ENCODE measurements around the gene CDH12. TPM values are rescaled to one million over a fixed set of nuclear protein-coding genes. Genes with fewer than 3 reads are reported as not detected.

CDH12 gene
- total RNA-seq, 1 donor from 2014 or later, result not detected

GRCh38 chr5:21931116-21931515, 922.0 kb downstream of the CDH12 start:
- Histone ChIP-seq H3K9me3 (no peaks in the 10 kb centered on the region), H3K36me3 (no peaks in the 10 kb centered on the region), H3K4me1 (no peaks in the 10 kb centered on the region), H3K4me3 (no peak overlapping the region), H3K27ac (no peak overlapping the region), H3K27me3 (no peaks in the 10 kb centered on the region)
- TF ChIP-seq POLR2A (IDR thresholded peaks at IDR 0.05) (no peak), POLR2AphosphoS5 (IDR thresholded peaks at IDR 0.05; ENCODE audit: insufficient read depth in 1 of 2, low read depth in 1 of 2) (no peak), CTCF (IDR thresholded peaks at IDR 0.05) (no peak)
- intact Hi-C loops (cut with DNase I), result no loop called here
- DNase-seq (ENCODE audit: extremely low spot score in 2 of 2), result no peak

GRCh38 chr5:21919414-21920022, 933.6 kb downstream of the CDH12 start:
- H3K27ac ChIP-seq, result no peak overlapping the region
- intact Hi-C loops (cut with DNase I), result no loop called here

GRCh38 chr5:21918451-21918850, 934.7 kb downstream of the CDH12 start:
- H3K27me3 ChIP-seq, result no peaks in the 10 kb centered on the region
- DNase-seq (ENCODE audit: extremely low spot score in 2 of 2), result no peak
- TF ChIP-seq CTCF (IDR thresholded peaks at IDR 0.05) (no peak), POLR2AphosphoS5 (IDR thresholded peaks at IDR 0.05; ENCODE audit: insufficient read depth in 1 of 2, low read depth in 1 of 2) (no peak), POLR2A (IDR thresholded peaks at IDR 0.05) (no peak)

More at GRCh38 chr5:21919414-21920022, 933.6 kb downstream of the CDH12 start:
- H3K4me1 ChIP-seq, result no peaks in the 10 kb centered on the region
- no peak overlapping the region for H3K4me3 ChIP-seq
- no peak for TF ChIP-seq CTCF (IDR thresholded peaks at IDR 0.05)
- no peak for TF ChIP-seq POLR2AphosphoS5 (IDR thresholded peaks at IDR 0.05; ENCODE audit: insufficient read depth in 1 of 2, low read depth in 1 of 2)
- no peak for TF ChIP-seq POLR2A (IDR thresholded peaks at IDR 0.05)
- no peak for DNase-seq (ENCODE audit: extremely low spot score in 2 of 2)
- no peaks in the 10 kb centered on the region for H3K36me3 ChIP-seq
- H3K9me3 ChIP-seq, result no peaks in the 10 kb centered on the region
- H3K27me3 ChIP-seq, result no peaks in the 10 kb centered on the region

GRCh38 chr5:21910731-21911130, 942.4 kb downstream of the CDH12 start:
- Histone ChIP-seq H3K9me3 (no peaks in the 10 kb centered on the region), H3K27ac (no peak overlapping the region), H3K4me3 (no peak overlapping the region), H3K36me3 (no peaks in the 10 kb centered on the region), H3K4me1 (no peaks in the 10 kb centered on the region), H3K27me3 (no peaks in the 10 kb centered on the region)
- intact Hi-C loops (cut with DNase I), result no loop called here
- no peak for TF ChIP-seq POLR2A (IDR thresholded peaks at IDR 0.05)
- TF ChIP-seq CTCF (IDR thresholded peaks at IDR 0.05), result no peak
- TF ChIP-seq POLR2AphosphoS5 (IDR thresholded peaks at IDR 0.05; ENCODE audit: insufficient read depth in 1 of 2, low read depth in 1 of 2), result no peak
- no peak for DNase-seq (ENCODE audit: extremely low spot score in 2 of 2)

More at GRCh38 chr5:21918451-21918850, 934.7 kb downstream of the CDH12 start:
- Histone ChIP-seq H3K4me3 (no peak overlapping the region), H3K4me1 (no peaks in the 10 kb centered on the region), H3K9me3 (no peaks in the 10 kb centered on the region), H3K36me3 (no peaks in the 10 kb centered on the region), H3K27ac (no peak overlapping the region)
- intact Hi-C loops (cut with DNase I), result no loop called here

- no peaks in the 10 kb centered on the region for H3K36me3 ChIP-seq
- no peaks in the 10 kb centered on the region for H3K9me3 ChIP-seq
- H3K4me1 ChIP-seq, result no peaks in the 10 kb centered on the region
- intact Hi-C loops (cut with DNase I), result no loop called here
- no peak for DNase-seq (ENCODE audit: extremely low spot score in 2 of 2)
- no peak overlapping the region for H3K27ac ChIP-seq
- TF ChIP-seq POLR2A (IDR thresholded peaks at IDR 0.05), result no peak
- no peak for TF ChIP-seq CTCF (IDR thresholded peaks at IDR 0.05)
- no peak for TF ChIP-seq POLR2AphosphoS5 (IDR thresholded peaks at IDR 0.05; ENCODE audit: insufficient read depth in 1 of 2, low read depth in 1 of 2)
- H3K27me3 ChIP-seq, result no peaks in the 10 kb centered on the region
- H3K4me3 ChIP-seq, result no peak overlapping the region
Measured at GRCh38 chr5:21895766-21896350, 957.3 kb downstream of the CDH12 start.

All from vagina (tissue), 2 donors.